Activated naive CD8-positive, alpha-beta T cell (primary cell): ENCODE measurements around the gene SEM1.
"Not testable (repeated sequence)": the region's sequence is repeated elsewhere in the genome, so short reads cannot be mapped to it uniquely, and the experiment has no call there.

Source experiments
- H3K27ac Mint-ChIP-seq: one replicate; pipeline ENCODE4 v1.8.0; 2021; ENCODE audit warnings: mixed read lengths
- H3K27me3 Mint-ChIP-seq: one replicate; pipeline ENCODE4 v1.8.0; 2021; ENCODE audit warnings: mixed read lengths
- H3K36me3 Mint-ChIP-seq: one replicate; pipeline ENCODE4 v1.8.0; 2021; ENCODE audit warnings: mixed read lengths
- H3K4me1 Mint-ChIP-seq: one replicate; pipeline ENCODE4 v1.8.0; 2021; ENCODE audit warnings: low read depth, mixed read lengths
- H3K4me3 Mint-ChIP-seq: one replicate; pipeline ENCODE4 v1.8.0; 2021; ENCODE audit warnings: mild to moderate bottlenecking, mixed read lengths
- H3K9me3 Mint-ChIP-seq: one replicate; pipeline ENCODE4 v1.8.0; 2021; ENCODE audit warnings: low read depth, mixed read lengths

Gene SEM1

GRCh38 chr7:96658022-96658412 is 51.6 kb downstream of the SEM1 start:
- Mint-ChIP-seq H3K27me3 (no peaks in the 10 kb centered on the region), H3K27ac (no peak overlapping the region), H3K36me3 (peaks cover 11% of the 10 kb centered on the region), H3K4me1 (peaks cover 1% of the 10 kb centered on the region), H3K4me3 (no peak overlapping the region), H3K9me3 (peaks cover 3% of the 10 kb centered on the region)

GRCh38 chr7:96657347-96658021 is 52.2 kb downstream of the SEM1 start:
- Mint-ChIP-seq H3K4me3 (no peak overlapping the region), H3K27ac (no peak overlapping the region), H3K27me3 (no peaks in the 10 kb centered on the region), H3K36me3 (peaks cover 14% of the 10 kb centered on the region), H3K4me1 (no peaks in the 10 kb centered on the region), H3K9me3 (peaks cover 7% of the 10 kb centered on the region)

GRCh38 chr7:96655956-96656355 is 53.7 kb downstream of the SEM1 start:
- H3K27me3 Mint-ChIP-seq: no peaks in the 10 kb centered on the region
- H3K9me3 Mint-ChIP-seq: peaks cover 7% of the 10 kb centered on the region
- H3K4me1 Mint-ChIP-seq: no peaks in the 10 kb centered on the region
- peaks cover 14% of the 10 kb centered on the region for H3K36me3 Mint-ChIP-seq
- no peak overlapping the region for H3K4me3 Mint-ChIP-seq
- H3K27ac Mint-ChIP-seq: no peak overlapping the region

- Mint-ChIP-seq H3K27me3 (no peaks in the 10 kb centered on the region), H3K9me3 (peaks cover 7% of the 10 kb centered on the region), H3K4me1 (no peaks in the 10 kb centered on the region), H3K27ac (no peak overlapping the region), H3K4me3 (no peak overlapping the region), H3K36me3 (peaks cover 16% of the 10 kb centered on the region)
Measured at GRCh38 chr7:96654630-96655188, 54.9 kb downstream of the SEM1 start.

- H3K27ac Mint-ChIP-seq: no peak overlapping the region
- H3K4me1 Mint-ChIP-seq: no peaks in the 10 kb centered on the region
- peaks cover 14% of the 10 kb centered on the region for H3K36me3 Mint-ChIP-seq
- no peaks in the 10 kb centered on the region for H3K27me3 Mint-ChIP-seq
- H3K9me3 Mint-ChIP-seq: peaks cover 7% of the 10 kb centered on the region
- no peak overlapping the region for H3K4me3 Mint-ChIP-seq
Measured at GRCh38 chr7:96649981-96650380, 59.7 kb downstream of the SEM1 start.

GRCh38 chr7:96648784-96649183 is 60.9 kb downstream of the SEM1 start:
- H3K27ac Mint-ChIP-seq: no peak overlapping the region
- H3K4me1 Mint-ChIP-seq: no peaks in the 10 kb centered on the region
- no peak overlapping the region for H3K4me3 Mint-ChIP-seq
- H3K27me3 Mint-ChIP-seq: no peaks in the 10 kb centered on the region
- H3K9me3 Mint-ChIP-seq: peaks cover 7% of the 10 kb centered on the region
- peaks cover 17% of the 10 kb centered on the region for H3K36me3 Mint-ChIP-seq

GRCh38 chr7:96647733-96648132 is 61.9 kb downstream of the SEM1 start:
- Mint-ChIP-seq H3K4me3 (no peak overlapping the region), H3K9me3 (peaks cover 1% of the 10 kb centered on the region), H3K27ac (no peak overlapping the region), H3K36me3 (peaks cover 20% of the 10 kb centered on the region), H3K27me3 (peaks cover 3% of the 10 kb centered on the region), H3K4me1 (no peaks in the 10 kb centered on the region)

GRCh38 chr7:96645084-96645483 is 64.6 kb downstream of the SEM1 start:
- no peaks in the 10 kb centered on the region for H3K4me1 Mint-ChIP-seq
- H3K27me3 Mint-ChIP-seq: peaks cover 3% of the 10 kb centered on the region
- no peaks in the 10 kb centered on the region for H3K9me3 Mint-ChIP-seq
- no peak overlapping the region for H3K4me3 Mint-ChIP-seq
- H3K36me3 Mint-ChIP-seq: peaks cover 17% of the 10 kb centered on the region
- no peak overlapping the region for H3K27ac Mint-ChIP-seq

- H3K27me3 Mint-ChIP-seq, H3K4me1 Mint-ChIP-seq, H3K4me3 Mint-ChIP-seq, H3K9me3 Mint-ChIP-seq, H3K27ac Mint-ChIP-seq: not testable (repeated sequence)
- H3K36me3 Mint-ChIP-seq: peaks cover 15% of the 10 kb centered on the region
Measured at GRCh38 chr7:96643436-96643835, 66.2 kb downstream of the SEM1 start.

GRCh38 chr7:96640054-96640453 is 69.6 kb downstream of the SEM1 start:
- Mint-ChIP-seq H3K4me1 (no peaks in the 10 kb centered on the region), H3K4me3 (no peak overlapping the region), H3K27ac (no peak overlapping the region), H3K27me3 (peaks cover 3% of the 10 kb centered on the region), H3K9me3 (no peaks in the 10 kb centered on the region), H3K36me3 (peaks cover 25% of the 10 kb centered on the region)
